Measurements from ENCODE around the gene ZDHHC11B. TPM values are rescaled to one million over a fixed set of nuclear protein-coding genes. Genes with fewer than 3 reads are reported as not detected.
"Not testable (repeated sequence)": the region's sequence is repeated elsewhere in the genome, so short reads cannot be mapped to it uniquely, and the experiment has no call there.

Gene ZDHHC11B
- polyA plus RNA-seq, 1 experiment, result 0.05 TPM

DNA sequence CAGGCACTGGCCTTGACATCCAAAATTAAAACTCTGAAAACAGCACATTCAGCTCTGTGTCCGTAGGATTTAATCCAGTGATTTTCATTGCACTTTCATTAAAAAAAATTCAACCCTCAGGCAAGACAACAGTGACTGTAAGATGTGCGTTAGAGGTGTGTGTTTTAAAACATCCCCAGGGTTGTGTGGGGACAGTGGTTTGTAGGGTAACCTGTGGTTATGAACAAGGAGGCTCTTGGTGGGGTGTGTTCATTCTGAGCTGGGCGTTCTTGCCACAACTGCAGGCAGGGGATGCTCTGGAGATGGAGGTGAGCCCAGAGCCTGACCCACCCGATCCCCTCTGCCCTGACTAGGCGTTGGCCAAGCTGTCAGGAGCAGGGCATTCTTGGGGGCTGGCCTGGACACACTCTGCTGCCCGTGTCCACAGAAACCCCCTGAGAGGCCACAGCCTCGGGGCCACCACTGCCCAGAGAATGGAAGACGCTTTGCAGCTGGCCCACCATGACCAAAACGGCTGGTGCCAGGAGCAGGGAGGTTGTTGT lies 37.2 kb downstream of the ZDHHC11B start:
- H3K27me3 ChIP-seq (ENCODE audit: control insufficient read depth, insufficient read depth, low read length); POLR2A ChIA-PET; H3K4me3 ChIP-seq (ENCODE audit: low read depth, low read length); DNase-seq (ENCODE audit: low read depth); CTCF ChIA-PET; H3K36me3 ChIP-seq (ENCODE audit: control insufficient read depth, insufficient read depth, low read length): not testable (repeated sequence)

DNA sequence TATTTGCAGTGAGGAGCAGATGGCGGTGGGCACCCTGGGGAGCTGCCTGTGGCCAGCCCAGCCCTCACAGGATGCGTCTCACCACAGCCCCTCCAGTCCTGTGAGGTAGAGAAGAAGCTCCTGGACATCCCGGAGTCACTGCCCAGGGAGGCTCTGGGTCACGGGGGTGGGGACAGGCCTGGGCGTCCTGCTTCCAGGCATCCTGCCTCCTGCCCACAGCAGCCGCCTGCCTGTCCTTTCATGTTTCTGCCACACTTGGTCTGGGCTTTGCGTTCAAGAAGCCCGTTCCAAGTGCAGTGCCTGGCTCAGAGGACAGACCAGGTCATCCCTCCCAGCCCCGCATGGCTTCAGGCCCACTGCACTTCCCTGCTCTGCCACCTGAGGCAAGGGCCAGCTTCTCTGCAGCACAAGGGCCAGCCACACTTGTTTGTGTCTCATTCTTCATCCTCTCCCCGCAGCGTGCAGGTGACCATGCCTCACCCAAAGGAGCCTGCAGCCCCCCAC lies 38.2 kb downstream of the ZDHHC11B start:
- CTCF ChIA-PET, result no interaction called here
- H3K36me3 ChIP-seq (ENCODE audit: control insufficient read depth, insufficient read depth, low read length), result no peaks in the 10 kb centered on the region
- H3K4me3 ChIP-seq (ENCODE audit: low read depth, low read length), result no peak overlapping the region
- H3K27me3 ChIP-seq (ENCODE audit: control insufficient read depth, insufficient read depth, low read length), result no peaks in the 10 kb centered on the region
- POLR2A ChIA-PET, result no interaction called here
- no peak for DNase-seq (ENCODE audit: low read depth)
- TF ChIP-seq, protein P1, sequence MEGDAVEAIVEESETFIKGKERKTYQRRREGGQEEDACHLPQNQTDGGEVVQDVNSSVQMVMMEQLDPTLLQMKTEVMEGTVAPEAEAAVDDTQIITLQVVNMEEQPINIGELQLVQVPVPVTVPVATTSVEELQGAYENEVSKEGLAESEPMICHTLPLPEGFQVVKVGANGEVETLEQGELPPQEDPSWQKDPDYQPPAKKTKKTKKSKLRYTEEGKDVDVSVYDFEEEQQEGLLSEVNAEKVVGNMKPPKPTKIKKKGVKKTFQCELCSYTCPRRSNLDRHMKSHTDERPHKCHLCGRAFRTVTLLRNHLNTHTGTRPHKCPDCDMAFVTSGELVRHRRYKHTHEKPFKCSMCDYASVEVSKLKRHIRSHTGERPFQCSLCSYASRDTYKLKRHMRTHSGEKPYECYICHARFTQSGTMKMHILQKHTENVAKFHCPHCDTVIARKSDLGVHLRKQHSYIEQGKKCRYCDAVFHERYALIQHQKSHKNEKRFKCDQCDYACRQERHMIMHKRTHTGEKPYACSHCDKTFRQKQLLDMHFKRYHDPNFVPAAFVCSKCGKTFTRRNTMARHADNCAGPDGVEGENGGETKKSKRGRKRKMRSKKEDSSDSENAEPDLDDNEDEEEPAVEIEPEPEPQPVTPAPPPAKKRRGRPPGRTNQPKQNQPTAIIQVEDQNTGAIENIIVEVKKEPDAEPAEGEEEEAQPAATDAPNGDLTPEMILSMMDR (IDR thresholded peaks at IDR 0.05; ENCODE audit: insufficient read depth, low read depth, low read length), result no peak

DNA sequence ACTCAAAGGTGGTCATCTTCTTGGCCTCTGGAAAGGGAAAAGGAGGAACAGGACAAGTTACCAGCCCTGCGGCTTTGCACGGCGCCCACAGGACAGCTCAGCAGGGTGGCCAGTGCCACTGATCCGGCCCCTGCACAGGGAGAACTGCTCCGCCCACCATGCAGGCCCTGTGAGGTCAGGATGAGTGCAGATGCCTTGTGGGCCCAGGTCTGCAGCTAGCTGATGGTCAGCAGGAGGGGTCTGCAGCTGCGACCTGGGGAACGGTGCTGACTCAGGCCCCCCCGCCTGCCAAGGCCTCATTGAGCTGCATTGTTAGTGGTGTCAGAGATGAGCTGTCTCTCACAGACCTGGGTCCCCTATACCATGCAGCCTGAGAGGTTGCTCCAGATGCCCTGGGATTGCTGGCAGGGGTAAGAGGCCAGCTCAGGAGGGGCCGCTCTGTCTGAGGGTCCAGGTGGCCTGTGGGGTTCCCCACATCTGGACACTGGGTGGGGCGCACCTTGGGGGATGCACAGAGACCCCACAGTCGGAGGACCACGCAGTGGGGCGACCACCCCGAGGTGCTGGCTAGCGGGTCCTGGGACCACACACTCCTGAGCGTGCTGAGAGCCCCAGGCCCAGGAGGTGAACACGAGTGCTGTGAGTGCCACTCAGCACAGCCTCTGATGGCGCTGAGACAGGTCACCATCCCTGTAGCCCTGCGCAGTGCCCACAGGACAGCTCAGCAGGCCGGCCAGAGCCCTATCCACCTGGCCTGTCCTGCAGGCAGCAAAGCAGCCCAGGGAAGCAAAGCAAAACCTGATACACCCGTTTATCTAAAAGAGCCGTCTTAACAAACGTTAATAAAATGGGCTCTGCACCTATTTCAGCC lies 39.0 kb downstream of the ZDHHC11B start:
- H3K36me3 ChIP-seq (ENCODE audit: control insufficient read depth, insufficient read depth, low read length); H3K27me3 ChIP-seq (ENCODE audit: control insufficient read depth, insufficient read depth, low read length); H3K4me3 ChIP-seq (ENCODE audit: low read depth, low read length); DNase-seq (ENCODE audit: low read depth); POLR2A ChIA-PET; CTCF ChIA-PET: not testable (repeated sequence)

DNA sequence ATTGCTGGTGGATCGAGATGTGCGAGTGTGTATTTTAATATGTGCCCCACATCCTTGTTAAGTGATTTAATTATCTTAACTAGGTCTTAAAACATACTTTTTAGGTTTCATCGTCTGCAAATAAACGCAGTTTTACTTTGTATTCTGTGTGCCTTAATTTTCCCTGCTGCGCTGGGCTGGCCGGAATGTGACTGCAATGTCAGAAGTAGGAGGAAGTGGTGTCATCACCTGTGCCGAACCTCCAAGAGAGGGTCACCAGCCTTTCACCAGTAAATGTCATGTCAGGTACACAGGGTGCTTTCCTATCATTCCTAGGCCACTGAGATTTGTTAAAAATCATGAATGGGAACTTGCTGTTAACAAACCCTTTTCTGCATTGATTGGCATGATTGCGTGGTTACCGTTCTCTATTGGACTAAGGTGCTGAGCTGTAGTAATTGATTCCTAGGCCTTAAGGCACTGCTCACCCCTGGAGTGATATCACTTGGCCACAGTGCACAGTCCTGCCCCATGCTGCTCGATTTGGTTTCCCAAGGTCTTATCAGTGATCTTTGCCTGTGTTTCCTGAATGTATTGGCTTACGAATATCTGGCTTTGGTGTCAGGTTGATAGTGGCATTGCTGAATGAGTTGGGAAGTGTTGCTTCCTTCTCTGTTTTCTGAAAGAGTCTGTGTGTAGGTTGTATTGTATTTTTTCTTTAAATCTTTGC lies 40.7 kb downstream of the ZDHHC11B start:
- H3K27me3 ChIP-seq (ENCODE audit: control insufficient read depth, insufficient read depth, low read length); DNase-seq (ENCODE audit: low read depth); POLR2A ChIA-PET; CTCF ChIA-PET; H3K36me3 ChIP-seq (ENCODE audit: control insufficient read depth, insufficient read depth, low read length); H3K4me3 ChIP-seq (ENCODE audit: low read depth, low read length): not testable (repeated sequence)

DNA sequence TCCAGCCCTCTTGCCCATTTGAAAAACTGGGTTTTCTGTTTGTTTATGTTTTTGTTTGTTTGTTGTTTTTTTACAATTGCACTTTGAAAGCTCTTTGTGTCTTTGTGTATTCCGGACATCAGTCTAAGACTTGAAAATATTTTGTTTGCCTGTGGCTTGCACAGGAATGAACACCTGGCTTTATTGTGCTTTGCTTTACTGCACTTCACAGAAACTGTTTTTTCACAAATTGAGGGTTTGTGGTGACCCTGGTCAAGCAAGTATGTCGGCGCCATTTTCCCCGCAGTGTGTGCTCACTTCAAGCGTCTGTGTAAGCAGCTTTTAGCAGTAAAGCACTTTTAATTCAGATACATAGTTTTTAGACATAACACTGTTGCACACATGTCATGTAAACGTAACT lies 42.3 kb downstream of the ZDHHC11B start:
- CTCF ChIA-PET; H3K4me3 ChIP-seq (ENCODE audit: low read depth, low read length); H3K36me3 ChIP-seq (ENCODE audit: control insufficient read depth, insufficient read depth, low read length); DNase-seq (ENCODE audit: low read depth); POLR2A ChIA-PET; H3K27me3 ChIP-seq (ENCODE audit: control insufficient read depth, insufficient read depth, low read length): not testable (repeated sequence)

DNA sequence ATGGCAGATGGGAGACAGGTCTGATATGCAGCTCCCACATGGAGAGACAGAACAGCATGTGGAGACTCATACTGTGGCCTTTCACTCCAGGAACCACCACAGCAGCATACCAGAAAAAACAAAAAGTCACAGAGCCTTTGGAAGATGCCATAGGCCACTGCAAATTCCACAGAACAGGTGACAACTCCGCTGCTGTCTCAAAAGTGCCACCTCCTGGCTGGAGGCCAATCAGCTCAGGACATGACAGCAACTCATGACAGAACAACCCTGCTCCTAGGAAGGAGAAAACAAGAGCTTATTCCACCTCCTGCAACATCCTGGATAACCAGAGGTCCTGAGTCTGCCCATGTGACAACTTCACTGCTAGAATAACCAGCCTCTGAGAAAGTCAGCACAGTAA lies 50.4 kb downstream of the ZDHHC11B start:
- CTCF ChIA-PET; DNase-seq (ENCODE audit: low read depth); H3K27me3 ChIP-seq (ENCODE audit: control insufficient read depth, insufficient read depth, low read length); H3K36me3 ChIP-seq (ENCODE audit: control insufficient read depth, insufficient read depth, low read length); POLR2A ChIA-PET; H3K4me3 ChIP-seq (ENCODE audit: low read depth, low read length): not testable (repeated sequence)

DNA sequence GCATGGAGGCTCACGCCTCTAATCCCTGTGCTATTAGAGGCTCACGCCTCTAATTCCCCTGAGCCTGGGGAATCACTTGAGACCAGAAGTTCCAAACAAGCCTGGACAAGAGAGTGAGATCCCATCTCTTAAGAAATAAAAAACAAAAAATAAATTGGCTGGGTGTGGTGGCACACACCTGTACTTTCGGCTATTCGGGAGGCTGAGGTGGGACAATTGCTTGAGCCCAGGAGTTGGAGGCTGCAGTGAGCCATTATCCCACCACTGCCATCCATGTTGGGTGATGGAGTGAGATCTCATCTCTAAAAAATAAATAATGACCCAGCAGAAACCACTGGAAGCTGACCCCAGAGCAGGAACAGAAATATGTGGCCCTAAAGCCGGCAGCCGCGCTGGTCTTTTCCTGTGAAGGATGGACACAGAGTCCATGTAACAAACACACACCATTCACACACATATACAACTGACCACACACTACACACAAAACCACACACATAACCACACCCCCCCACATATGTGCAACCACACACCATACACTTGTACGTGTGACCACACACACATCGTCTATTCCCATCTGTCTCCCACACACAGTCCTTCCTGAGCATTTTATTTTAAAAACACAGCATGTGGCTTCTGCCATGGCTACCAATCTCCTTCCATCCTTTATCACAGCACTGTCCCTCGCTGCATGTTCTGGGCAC lies 51.6 kb downstream of the ZDHHC11B start:
- DNase-seq (ENCODE audit: low read depth); H3K4me3 ChIP-seq (ENCODE audit: low read depth, low read length); H3K36me3 ChIP-seq (ENCODE audit: control insufficient read depth, insufficient read depth, low read length); H3K27me3 ChIP-seq (ENCODE audit: control insufficient read depth, insufficient read depth, low read length); POLR2A ChIA-PET; CTCF ChIA-PET: not testable (repeated sequence)

DNA sequence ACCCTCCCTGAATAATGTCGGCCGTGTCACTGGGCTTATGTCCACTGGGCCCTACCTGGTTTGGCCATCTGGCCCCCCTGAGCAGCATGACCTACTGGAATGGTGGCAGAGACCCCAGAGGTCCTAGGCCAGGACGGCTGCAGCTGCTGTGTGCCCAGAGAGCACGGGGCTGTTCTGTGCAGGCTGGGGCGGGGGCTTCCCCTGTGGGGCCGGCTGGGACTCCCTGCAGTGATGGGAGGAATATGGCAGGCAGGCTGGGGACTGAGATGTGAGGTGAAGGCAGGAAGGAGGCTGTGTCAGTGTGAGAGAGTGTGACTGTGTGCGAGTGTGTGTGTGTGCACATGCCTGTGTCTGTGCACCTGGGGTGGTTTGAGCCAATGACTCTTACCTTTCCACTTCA lies 55.3 kb downstream of the ZDHHC11B start:
- H3K36me3 ChIP-seq (ENCODE audit: control insufficient read depth, insufficient read depth, low read length); CTCF ChIA-PET; H3K4me3 ChIP-seq (ENCODE audit: low read depth, low read length); POLR2A ChIA-PET; H3K27me3 ChIP-seq (ENCODE audit: control insufficient read depth, insufficient read depth, low read length); DNase-seq (ENCODE audit: low read depth): not testable (repeated sequence)

DNA sequence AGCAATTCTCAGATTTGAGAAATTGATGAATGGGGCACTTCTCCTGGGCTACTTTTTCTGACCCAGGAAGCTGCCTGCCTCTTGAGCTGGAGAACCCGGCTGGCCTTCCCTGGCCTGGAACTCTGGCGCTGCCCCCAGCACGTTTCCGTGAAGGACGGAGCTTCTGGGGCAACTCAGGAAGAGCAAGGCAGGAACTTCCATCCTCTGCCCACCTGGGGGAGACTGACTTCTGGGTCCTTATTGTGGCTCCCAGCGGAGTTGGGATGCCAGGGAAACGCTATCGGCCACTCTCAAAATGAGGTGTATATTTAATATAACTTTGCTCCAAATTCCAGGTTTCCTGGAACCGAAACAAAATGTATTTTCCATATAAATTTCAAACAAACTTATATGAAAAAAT lies 57.4 kb downstream of the ZDHHC11B start:
- POLR2A ChIA-PET; CTCF ChIA-PET; H3K4me3 ChIP-seq (ENCODE audit: low read depth, low read length); H3K27me3 ChIP-seq (ENCODE audit: control insufficient read depth, insufficient read depth, low read length); H3K36me3 ChIP-seq (ENCODE audit: control insufficient read depth, insufficient read depth, low read length); DNase-seq (ENCODE audit: low read depth): not testable (repeated sequence)

DNA sequence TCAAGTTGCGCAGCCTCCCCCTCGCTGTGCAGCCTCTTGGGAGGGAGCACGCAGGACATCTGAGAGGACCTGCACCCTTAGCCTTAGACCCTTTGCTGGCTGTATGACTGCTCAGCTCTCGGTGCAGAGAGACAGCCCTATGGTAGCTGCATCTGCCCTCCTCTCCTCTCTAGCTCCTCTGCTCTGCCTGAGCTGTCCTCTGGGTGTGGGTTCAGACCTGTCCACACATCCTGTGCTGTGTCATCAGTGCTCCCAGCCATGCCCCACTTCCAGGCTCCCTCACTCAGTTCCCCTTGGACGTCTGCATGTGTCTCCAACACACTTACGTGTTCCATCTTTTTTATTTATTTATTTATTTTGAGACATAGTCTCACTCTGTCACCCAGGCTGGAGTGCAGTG lies 60.7 kb downstream of the ZDHHC11B start:
- H3K4me3 ChIP-seq (ENCODE audit: low read depth, low read length); DNase-seq (ENCODE audit: low read depth); CTCF ChIA-PET; POLR2A ChIA-PET; H3K27me3 ChIP-seq (ENCODE audit: control insufficient read depth, insufficient read depth, low read length); H3K36me3 ChIP-seq (ENCODE audit: control insufficient read depth, insufficient read depth, low read length): not testable (repeated sequence)

DNA sequence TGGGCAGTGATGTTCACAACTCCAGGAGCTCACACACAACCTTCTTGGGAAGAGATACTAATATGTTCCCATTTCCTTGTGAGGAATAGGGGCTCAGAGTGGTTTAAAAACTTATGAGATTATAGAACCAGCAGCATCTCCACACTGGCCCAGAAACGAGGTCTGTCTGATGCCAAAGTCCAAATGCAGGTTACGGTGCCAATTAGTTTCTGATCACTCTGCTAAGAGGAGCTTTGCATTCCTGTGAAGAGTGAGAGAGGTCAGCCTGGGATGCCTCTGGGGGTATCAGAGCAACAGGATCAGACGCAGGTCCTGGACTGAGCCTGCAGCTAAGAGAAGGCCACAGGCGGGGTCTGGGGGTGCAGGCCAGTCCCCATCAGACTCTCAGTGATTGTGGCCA lies 61.2 kb downstream of the ZDHHC11B start:
- POLR2A ChIA-PET, result not testable (repeated sequence)

More for the DNA sequence above, 61.2 kb downstream of the ZDHHC11B start:
- H3K4me3 ChIP-seq (ENCODE audit: low read depth, low read length); DNase-seq (ENCODE audit: low read depth); CTCF ChIA-PET; H3K27me3 ChIP-seq (ENCODE audit: control insufficient read depth, insufficient read depth, low read length); H3K36me3 ChIP-seq (ENCODE audit: control insufficient read depth, insufficient read depth, low read length): not testable (repeated sequence)

All from BJ (cell line).